ENCODE measurements around the gene ANGPTL4. TPM values are rescaled to one million over a fixed set of nuclear protein-coding genes. Genes with fewer than 3 reads are reported as not detected.

The ANGPTL4 gene
- total and polyA plus RNA-seq, 9 of the 15 experiments (the other 6 are each of a cell fraction or from before 2014, with no cell fraction given): 0.05 to 0.77 (median 0.22) TPM; not detected in 4

- no peak for TF ChIP-seq KLF6 (CRISPR knock-in tag; IDR thresholded peaks at IDR 0.05; ENCODE audit: borderline replicate concordance)
Observed at GRCh38 chr19:8396563-8397203, 32.7 kb downstream of the ANGPTL4 start (continued).

DNA sequence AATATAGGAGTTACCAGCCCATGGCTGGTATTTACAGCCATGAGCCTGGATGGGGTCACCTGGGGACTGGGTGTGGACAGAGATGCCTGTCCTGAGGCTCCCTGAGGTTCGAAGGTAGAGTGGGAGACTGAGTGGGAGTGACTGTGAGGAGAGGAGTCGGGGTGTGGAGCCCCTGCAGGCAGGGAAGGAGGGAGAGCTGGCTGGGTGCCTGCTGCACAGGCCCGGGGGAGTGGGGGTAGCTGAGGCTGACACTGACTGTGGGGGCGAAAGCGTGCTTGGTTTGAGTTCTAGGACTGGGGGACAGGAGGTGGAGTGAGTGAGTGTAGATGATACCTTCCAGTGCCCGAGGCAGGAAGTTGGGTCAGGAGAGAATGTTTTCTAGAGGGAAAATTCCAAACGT is 33.3 kb downstream of the ANGPTL4 start:
- H3K79me2 ChIP-seq (ENCODE audit: control insufficient read depth, insufficient read depth, low read length): peaks cover 43% of the 10 kb centered on the region
- no peak overlapping the region for H3K27ac ChIP-seq (ENCODE audit: extremely low read depth, low read depth, low read length)
- in situ Hi-C loops (cut with MboI): loop anchor here (5.0 kb wide), 1 partner anchor 40 kb away; no protein-coding TSS in a partner anchor
- H2AFZ ChIP-seq (ENCODE audit: low read depth, low read length): no peak overlapping the region
- ChIA-PET CTCF (ENCODE audit: low intra/inter-chr PET ratio) (interaction anchor here (1.6 kb wide), 1 partner anchor 42 kb away, joined by 4 read pairs; no protein-coding TSS in a partner anchor), POLR2A (interaction anchor here (1.0 to 1.3 kb wide), 2 partner anchors 13 to 18 kb away, joined by 3 to 4 read pairs; no protein-coding TSS in a partner anchor)
- peaks cover 38% of the 10 kb centered on the region for H4K20me1 ChIP-seq (replicated peaks; ENCODE audit: control insufficient read depth, insufficient read depth, low read length)
- peaks cover 9% of the 10 kb centered on the region for H3K9me1 ChIP-seq (ENCODE audit: control insufficient read depth, insufficient read depth, low read length)
- peak overlapping the region; percentile 26; the same call in 1 of the 2 replicates for H3K4me2 ChIP-seq (ENCODE audit: insufficient read depth, low read length)
- intact Hi-C loops (cut with micrococcal nuclease): no loop called here
- H3K4me3 ChIP-seq: no peak overlapping the region
- 33% methylated on average over 6 of the region's 7 CpGs for WGBS (ENCODE audit: insufficient coverage, low coverage, missing lambda C conversion rate)
- peak overlapping the region in 1 of 2 experiments; percentile 77; a peak in 2 of 4 replicates for H3K9ac ChIP-seq (ENCODE audit: insufficient read depth in 1 of 2, low read depth in 2 of 2, low read length in 2 of 2)
- ATAC-seq (peak; percentile 15), DNase-seq (ENCODE audit: extremely low read depth in 1 of 4, low spot score in 3 of 4) (peak in 1 of 4 experiments; percentile 28), FAIRE-seq (no peak)
- peaks cover 12 to 58% of the 10 kb centered on the region in 2 experiments; a peak in 4 of 5 replicates for H3K4me1 ChIP-seq (replicated peaks in 1 of 2; ENCODE audit: control insufficient read depth in 2 of 2, insufficient read depth in 2 of 2, low read length in 2 of 2)
- peaks cover 17% of the 10 kb centered on the region; the same call in 1 of the 3 replicates for H3K36me3 ChIP-seq (ENCODE audit: control insufficient read depth, insufficient read depth, low read length)
- no peaks in the 10 kb centered on the region for H3K9me3 ChIP-seq (replicated peaks; ENCODE audit: control insufficient read depth, insufficient read depth, low read depth, low read length)
- no peaks in the 10 kb centered on the region for H3K27me3 ChIP-seq (ENCODE audit: control insufficient read depth in 2 of 2, insufficient read depth in 2 of 2, low read length in 2 of 2)
- no TSS peak for BruUV-seq (replicated peaks)
- TF ChIP-seq EGR1 (conservative IDR thresholded peaks at IDR 0.05) (peak; percentile 72), PCBP2 (IDR thresholded peaks at IDR 0.05; ENCODE audit: low read depth, low read length, poor library complexity, severe bottlenecking) (no peak), ZNF444 (CRISPR knock-in tag; IDR thresholded peaks at IDR 0.05) (no peak), ZBTB34 (CRISPR knock-in tag; IDR thresholded peaks at IDR 0.05) (no peak), NFIC (IDR thresholded peaks at IDR 0.05) (peak; percentile 30; the same call in 1 of the 2 replicates)
- TF ChIP-seq, protein P1, sequence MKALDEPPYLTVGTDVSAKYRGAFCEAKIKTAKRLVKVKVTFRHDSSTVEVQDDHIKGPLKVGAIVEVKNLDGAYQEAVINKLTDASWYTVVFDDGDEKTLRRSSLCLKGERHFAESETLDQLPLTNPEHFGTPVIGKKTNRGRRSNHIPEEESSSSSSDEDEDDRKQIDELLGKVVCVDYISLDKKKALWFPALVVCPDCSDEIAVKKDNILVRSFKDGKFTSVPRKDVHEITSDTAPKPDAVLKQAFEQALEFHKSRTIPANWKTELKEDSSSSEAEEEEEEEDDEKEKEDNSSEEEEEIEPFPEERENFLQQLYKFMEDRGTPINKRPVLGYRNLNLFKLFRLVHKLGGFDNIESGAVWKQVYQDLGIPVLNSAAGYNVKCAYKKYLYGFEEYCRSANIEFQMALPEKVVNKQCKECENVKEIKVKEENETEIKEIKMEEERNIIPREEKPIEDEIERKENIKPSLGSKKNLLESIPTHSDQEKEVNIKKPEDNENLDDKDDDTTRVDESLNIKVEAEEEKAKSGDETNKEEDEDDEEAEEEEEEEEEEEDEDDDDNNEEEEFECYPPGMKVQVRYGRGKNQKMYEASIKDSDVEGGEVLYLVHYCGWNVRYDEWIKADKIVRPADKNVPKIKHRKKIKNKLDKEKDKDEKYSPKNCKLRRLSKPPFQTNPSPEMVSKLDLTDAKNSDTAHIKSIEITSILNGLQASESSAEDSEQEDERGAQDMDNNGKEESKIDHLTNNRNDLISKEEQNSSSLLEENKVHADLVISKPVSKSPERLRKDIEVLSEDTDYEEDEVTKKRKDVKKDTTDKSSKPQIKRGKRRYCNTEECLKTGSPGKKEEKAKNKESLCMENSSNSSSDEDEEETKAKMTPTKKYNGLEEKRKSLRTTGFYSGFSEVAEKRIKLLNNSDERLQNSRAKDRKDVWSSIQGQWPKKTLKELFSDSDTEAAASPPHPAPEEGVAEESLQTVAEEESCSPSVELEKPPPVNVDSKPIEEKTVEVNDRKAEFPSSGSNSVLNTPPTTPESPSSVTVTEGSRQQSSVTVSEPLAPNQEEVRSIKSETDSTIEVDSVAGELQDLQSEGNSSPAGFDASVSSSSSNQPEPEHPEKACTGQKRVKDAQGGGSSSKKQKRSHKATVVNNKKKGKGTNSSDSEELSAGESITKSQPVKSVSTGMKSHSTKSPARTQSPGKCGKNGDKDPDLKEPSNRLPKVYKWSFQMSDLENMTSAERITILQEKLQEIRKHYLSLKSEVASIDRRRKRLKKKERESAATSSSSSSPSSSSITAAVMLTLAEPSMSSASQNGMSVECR (CRISPR knock-in tag; IDR thresholded peaks at IDR 0.05): 0 out of 2 replicates have a peak, but pooled peaks have one; percentile 4
